WTC11 (cell line): ENCODE measurements around the gene PRPSAP2. TPM values are rescaled to one million over a fixed set of nuclear protein-coding genes. Genes with fewer than 3 reads are reported as not detected.
"Not testable (repeated sequence)": the region's sequence is repeated elsewhere in the genome, so short reads cannot be mapped to it uniquely, and the experiment has no call there.

Experiments used
- ATAC-seq: fragments of 200-7000 bp; cut with Tn5 transposase; 2 replicates; pipeline ENCODE4 v1.10.0; 2021; ENCODE audit warnings: mild to moderate bottlenecking, moderate library complexity
- CTCF ChIA-PET: fragments of 300-600 bp; sonication (Branson Sonifier 250); formaldehyde crosslinking; loops from one replicate; lab custom pipeline; 2021; ENCODE audit warnings: antibody characterized with exemption; lab: Charles Lee
- POLR2A ChIA-PET: fragments of 350-600 bp; sonication (Branson Sonifier 250); formaldehyde crosslinking; loops from one replicate; lab custom pipeline; 2021; ENCODE audit warnings: antibody characterized with exemption; lab: Charles Lee
- DNase-seq: peaks from one replicate; pipeline ENCODE4 v3.0.0; 2021; ENCODE audit warnings: low spot score
- H3K27ac Mint-ChIP-seq: 2 replicates; pipeline ENCODE4 v1.8.0; 2021; ENCODE audit warnings: mixed read lengths
- H3K27me3 Mint-ChIP-seq: 2 replicates; pipeline ENCODE4 v1.8.0; 2021; ENCODE audit warnings: low read depth, mild to moderate bottlenecking, moderate library complexity, mixed read lengths
- H3K36me3 Mint-ChIP-seq: 2 replicates; pipeline ENCODE4 v1.8.0; 2021; ENCODE audit warnings: mixed read lengths
- H3K4me1 Mint-ChIP-seq: 2 replicates; pipeline ENCODE4 v1.8.0; 2022; ENCODE audit warnings: mixed read lengths
- H3K4me3 Mint-ChIP-seq: 2 replicates; pipeline ENCODE4 v1.8.0; 2021; ENCODE audit warnings: mild to moderate bottlenecking, moderate library complexity, mixed read lengths
- H3K9me3 Mint-ChIP-seq: 2 replicates; pipeline ENCODE4 v1.8.0; 2021; ENCODE audit warnings: mixed read lengths
- FOXP1 ChIP-seq: sonication (generic); formaldehyde crosslinking; IDR thresholded peaks from 2 replicates; pipeline ENCODE4 v1.8.0; 2022; ENCODE audit warnings: missing genetic modification reagents, mild to moderate bottlenecking, moderate library complexity, borderline replicate concordance
- GABPB1 ChIP-seq: sonication (generic); formaldehyde crosslinking; IDR thresholded peaks from 2 replicates; pipeline ENCODE4 v1.8.1; 2023; ENCODE audit warnings: mild to moderate bottlenecking, missing genetic modification reagents
- MXD4 ChIP-seq: fragments of 250-450 bp; sonication (Bioruptor Pico); IDR thresholded peaks from 2 replicates; pipeline ENCODE4 v1.8.0; 2021; ENCODE audit warnings: mild to moderate bottlenecking, moderate library complexity, borderline replicate concordance
- NFE2L1 ChIP-seq: sonication (generic); formaldehyde crosslinking; IDR thresholded peaks from 2 replicates; pipeline ENCODE4 v1.8.1; 2023; ENCODE audit warnings: missing genetic modification reagents
- NR3C1 ChIP-seq: sonication (generic); formaldehyde crosslinking; conservative IDR thresholded peaks from 2 replicates; pipeline ENCODE4 v1.8.1; 2023; ENCODE audit warnings: low read depth, mild to moderate bottlenecking, missing genetic modification reagents
- OVOL2 ChIP-seq: fragments of 250-450 bp; sonication (Bioruptor Pico); IDR thresholded peaks from 2 replicates; pipeline ENCODE4 v1.9.0; 2021; ENCODE audit warnings: mild to moderate bottlenecking, borderline replicate concordance
- ZNF263 ChIP-seq: sonication (generic); formaldehyde crosslinking; IDR thresholded peaks from 2 replicates; pipeline ENCODE4 v1.8.1; 2022; ENCODE audit warnings: low read depth, mild to moderate bottlenecking, moderate library complexity, missing genetic modification reagents
- total RNA-seq: library from RNA; stranded (reverse); gene quantifications from 3 replicates; pipeline ENCODE4 v1.2.3, GENCODE V29; 2021
- TF ChIP-seq, protein P1 (sequence below): sonication (generic); formaldehyde crosslinking; IDR thresholded peaks from 2 replicates; pipeline ENCODE4 v1.8.0; 2022; ENCODE audit warnings: missing genetic modification reagents
- TF ChIP-seq, protein P2 (sequence below): sonication (generic); formaldehyde crosslinking; IDR thresholded peaks from 2 replicates; pipeline ENCODE4 v1.8.0; 2022; ENCODE audit warnings: mild to moderate bottlenecking, missing genetic modification reagents
- TF ChIP-seq, protein P3 (sequence below): fragments of 250-450 bp; sonication (Bioruptor Pico); IDR thresholded peaks from 2 replicates; pipeline ENCODE4 v1.9.0; 2021; ENCODE audit warnings: mild to moderate bottlenecking
- TF ChIP-seq, protein P4 (sequence below): sonication (generic); formaldehyde crosslinking; IDR thresholded peaks from 2 replicates; pipeline ENCODE4 v1.8.1; 2022; ENCODE audit warnings: mild to moderate bottlenecking, moderate library complexity, missing genetic modification reagents
- TF ChIP-seq, protein P5 (sequence below): sonication (generic); formaldehyde crosslinking; IDR thresholded peaks from 2 replicates; pipeline ENCODE4 v1.8.1; 2023; ENCODE audit warnings: mild to moderate bottlenecking, moderate library complexity, missing genetic modification reagents
- TF ChIP-seq, protein P6 (sequence below): fragments of 200-600 bp; IDR thresholded peaks from 2 replicates; pipeline ENCODE4 v1.8.0; 2022; ENCODE audit warnings: antibody characterized with exemption

Gene PRPSAP2
- total RNA-seq, 1 experiment from 2014 or later = 50.9 TPM

DNA sequence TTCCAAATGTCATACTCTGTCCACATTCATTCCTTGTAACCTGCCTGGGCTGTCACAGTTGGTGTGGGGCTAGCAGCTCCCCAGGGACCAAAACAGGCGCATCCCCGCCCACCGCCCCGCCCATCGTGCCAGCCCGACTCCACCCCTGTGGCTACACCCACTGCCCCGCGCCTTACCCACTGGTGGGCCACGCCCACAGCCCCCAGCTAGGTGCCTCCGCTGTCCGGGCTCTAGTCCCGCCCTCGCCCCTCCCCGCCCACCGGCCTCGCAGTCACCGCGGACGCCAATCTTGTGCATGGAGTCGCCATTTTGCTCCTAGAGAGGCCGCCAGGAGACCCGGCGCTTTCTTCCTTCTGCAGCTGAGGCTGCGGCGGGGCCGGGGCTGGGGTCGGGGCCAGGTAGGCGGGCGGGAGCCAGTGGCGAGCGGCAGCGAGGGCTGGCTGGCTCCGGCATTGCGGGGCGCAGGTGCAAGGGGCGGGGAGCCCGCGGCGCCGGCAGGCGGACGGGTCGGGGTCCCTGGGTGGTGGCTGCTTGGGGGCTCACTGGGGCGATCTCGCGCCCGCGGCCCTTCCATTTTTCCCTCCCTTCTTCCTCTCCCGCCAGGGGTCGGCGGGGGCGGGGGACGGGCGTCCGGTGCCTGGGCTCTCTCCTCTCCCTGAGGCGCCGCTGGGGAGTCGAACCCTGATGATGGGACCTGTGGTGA is at the start of gene PRPSAP2 (continued):
- TF ChIP-seq, protein P1, sequence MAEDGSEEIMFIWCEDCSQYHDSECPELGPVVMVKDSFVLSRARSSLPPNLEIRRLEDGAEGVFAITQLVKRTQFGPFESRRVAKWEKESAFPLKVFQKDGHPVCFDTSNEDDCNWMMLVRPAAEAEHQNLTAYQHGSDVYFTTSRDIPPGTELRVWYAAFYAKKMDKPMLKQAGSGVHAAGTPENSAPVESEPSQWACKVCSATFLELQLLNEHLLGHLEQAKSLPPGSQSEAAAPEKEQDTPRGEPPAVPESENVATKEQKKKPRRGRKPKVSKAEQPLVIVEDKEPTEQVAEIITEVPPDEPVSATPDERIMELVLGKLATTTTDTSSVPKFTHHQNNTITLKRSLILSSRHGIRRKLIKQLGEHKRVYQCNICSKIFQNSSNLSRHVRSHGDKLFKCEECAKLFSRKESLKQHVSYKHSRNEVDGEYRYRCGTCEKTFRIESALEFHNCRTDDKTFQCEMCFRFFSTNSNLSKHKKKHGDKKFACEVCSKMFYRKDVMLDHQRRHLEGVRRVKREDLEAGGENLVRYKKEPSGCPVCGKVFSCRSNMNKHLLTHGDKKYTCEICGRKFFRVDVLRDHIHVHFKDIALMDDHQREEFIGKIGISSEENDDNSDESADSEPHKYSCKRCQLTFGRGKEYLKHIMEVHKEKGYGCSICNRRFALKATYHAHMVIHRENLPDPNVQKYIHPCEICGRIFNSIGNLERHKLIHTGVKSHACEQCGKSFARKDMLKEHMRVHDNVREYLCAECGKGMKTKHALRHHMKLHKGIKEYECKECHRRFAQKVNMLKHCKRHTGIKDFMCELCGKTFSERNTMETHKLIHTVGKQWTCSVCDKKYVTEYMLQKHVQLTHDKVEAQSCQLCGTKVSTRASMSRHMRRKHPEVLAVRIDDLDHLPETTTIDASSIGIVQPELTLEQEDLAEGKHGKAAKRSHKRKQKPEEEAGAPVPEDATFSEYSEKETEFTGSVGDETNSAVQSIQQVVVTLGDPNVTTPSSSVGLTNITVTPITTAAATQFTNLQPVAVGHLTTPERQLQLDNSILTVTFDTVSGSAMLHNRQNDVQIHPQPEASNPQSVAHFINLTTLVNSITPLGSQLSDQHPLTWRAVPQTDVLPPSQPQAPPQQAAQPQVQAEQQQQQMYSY (CRISPR knock-in tag) = no peak
- TF ChIP-seq OVOL2 (CRISPR knock-in tag) = no peak
- no peak for TF ChIP-seq MXD4 (CRISPR knock-in tag)
- no peak for TF ChIP-seq GABPB1
- no peak for TF ChIP-seq FOXP1 (CRISPR knock-in tag)
- no peak for TF ChIP-seq NR3C1 (CRISPR knock-in tag)
- TF ChIP-seq ZNF263 (CRISPR knock-in tag) = no peak
- TF ChIP-seq, protein P2, sequence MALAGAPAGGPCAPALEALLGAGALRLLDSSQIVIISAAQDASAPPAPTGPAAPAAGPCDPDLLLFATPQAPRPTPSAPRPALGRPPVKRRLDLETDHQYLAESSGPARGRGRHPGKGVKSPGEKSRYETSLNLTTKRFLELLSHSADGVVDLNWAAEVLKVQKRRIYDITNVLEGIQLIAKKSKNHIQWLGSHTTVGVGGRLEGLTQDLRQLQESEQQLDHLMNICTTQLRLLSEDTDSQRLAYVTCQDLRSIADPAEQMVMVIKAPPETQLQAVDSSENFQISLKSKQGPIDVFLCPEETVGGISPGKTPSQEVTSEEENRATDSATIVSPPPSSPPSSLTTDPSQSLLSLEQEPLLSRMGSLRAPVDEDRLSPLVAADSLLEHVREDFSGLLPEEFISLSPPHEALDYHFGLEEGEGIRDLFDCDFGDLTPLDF = no peak
- TF ChIP-seq, protein P3, sequence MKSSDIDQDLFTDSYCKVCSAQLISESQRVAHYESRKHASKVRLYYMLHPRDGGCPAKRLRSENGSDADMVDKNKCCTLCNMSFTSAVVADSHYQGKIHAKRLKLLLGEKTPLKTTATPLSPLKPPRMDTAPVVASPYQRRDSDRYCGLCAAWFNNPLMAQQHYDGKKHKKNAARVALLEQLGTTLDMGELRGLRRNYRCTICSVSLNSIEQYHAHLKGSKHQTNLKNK (CRISPR knock-in tag) = no peak
- TF ChIP-seq, protein P4, sequence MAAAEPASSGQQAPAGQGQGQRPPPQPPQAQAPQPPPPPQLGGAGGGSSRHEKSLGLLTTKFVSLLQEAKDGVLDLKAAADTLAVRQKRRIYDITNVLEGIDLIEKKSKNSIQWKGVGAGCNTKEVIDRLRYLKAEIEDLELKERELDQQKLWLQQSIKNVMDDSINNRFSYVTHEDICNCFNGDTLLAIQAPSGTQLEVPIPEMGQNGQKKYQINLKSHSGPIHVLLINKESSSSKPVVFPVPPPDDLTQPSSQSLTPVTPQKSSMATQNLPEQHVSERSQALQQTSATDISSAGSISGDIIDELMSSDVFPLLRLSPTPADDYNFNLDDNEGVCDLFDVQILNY (CRISPR knock-in tag) = peak; percentile 39; the same call in 1 of the 2 replicates
- TF ChIP-seq NFE2L1 (CRISPR knock-in tag) = no peak
- TF ChIP-seq, protein P5, sequence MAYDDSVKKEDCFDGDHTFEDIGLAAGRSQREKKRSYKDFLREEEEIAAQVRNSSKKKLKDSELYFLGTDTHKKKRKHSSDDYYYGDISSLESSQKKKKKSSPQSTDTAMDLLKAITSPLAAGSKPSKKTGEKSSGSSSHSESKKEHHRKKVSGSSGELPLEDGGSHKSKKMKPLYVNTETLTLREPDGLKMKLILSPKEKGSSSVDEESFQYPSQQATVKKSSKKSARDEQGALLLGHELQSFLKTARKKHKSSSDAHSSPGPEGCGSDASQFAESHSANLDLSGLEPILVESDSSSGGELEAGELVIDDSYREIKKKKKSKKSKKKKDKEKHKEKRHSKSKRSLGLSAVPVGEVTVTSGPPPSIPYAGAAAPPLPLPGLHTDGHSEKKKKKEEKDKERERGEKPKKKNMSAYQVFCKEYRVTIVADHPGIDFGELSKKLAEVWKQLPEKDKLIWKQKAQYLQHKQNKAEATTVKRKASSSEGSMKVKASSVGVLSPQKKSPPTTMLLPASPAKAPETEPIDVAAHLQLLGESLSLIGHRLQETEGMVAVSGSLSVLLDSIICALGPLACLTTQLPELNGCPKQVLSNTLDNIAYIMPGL (CRISPR knock-in tag) = peak; percentile 58; the same call in 1 of the 2 replicates
- TF ChIP-seq, protein P6, sequence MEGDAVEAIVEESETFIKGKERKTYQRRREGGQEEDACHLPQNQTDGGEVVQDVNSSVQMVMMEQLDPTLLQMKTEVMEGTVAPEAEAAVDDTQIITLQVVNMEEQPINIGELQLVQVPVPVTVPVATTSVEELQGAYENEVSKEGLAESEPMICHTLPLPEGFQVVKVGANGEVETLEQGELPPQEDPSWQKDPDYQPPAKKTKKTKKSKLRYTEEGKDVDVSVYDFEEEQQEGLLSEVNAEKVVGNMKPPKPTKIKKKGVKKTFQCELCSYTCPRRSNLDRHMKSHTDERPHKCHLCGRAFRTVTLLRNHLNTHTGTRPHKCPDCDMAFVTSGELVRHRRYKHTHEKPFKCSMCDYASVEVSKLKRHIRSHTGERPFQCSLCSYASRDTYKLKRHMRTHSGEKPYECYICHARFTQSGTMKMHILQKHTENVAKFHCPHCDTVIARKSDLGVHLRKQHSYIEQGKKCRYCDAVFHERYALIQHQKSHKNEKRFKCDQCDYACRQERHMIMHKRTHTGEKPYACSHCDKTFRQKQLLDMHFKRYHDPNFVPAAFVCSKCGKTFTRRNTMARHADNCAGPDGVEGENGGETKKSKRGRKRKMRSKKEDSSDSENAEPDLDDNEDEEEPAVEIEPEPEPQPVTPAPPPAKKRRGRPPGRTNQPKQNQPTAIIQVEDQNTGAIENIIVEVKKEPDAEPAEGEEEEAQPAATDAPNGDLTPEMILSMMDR = no peak
- TF ChIP-seq, all 79 proteins: peak for 4

DNA sequence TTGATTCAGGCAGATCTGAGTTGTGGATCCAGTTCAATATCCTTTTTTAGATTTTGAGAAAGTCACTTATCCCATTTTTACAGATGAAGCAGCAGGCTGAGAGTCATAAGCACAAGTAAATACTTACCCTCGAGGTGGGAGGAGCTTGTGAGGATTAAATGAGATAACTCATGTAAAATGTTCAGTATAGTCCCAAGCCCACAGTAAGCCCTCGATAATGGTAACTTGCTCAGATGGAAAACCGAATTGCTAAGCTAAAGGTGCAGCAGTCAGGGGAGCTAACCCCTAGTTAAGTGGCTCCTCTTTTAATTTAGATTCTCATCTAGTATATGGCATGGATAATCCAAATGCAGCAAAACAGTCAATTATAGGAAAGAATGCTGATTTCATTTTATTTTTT is 42.0 kb upstream of the PRPSAP2 start:
- H3K9me3 Mint-ChIP-seq, H3K27ac Mint-ChIP-seq, ATAC-seq, H3K36me3 Mint-ChIP-seq, CTCF ChIA-PET, H3K4me3 Mint-ChIP-seq, DNase-seq, POLR2A ChIA-PET, H3K27me3 Mint-ChIP-seq, H3K4me1 Mint-ChIP-seq: not testable (repeated sequence)

DNA sequence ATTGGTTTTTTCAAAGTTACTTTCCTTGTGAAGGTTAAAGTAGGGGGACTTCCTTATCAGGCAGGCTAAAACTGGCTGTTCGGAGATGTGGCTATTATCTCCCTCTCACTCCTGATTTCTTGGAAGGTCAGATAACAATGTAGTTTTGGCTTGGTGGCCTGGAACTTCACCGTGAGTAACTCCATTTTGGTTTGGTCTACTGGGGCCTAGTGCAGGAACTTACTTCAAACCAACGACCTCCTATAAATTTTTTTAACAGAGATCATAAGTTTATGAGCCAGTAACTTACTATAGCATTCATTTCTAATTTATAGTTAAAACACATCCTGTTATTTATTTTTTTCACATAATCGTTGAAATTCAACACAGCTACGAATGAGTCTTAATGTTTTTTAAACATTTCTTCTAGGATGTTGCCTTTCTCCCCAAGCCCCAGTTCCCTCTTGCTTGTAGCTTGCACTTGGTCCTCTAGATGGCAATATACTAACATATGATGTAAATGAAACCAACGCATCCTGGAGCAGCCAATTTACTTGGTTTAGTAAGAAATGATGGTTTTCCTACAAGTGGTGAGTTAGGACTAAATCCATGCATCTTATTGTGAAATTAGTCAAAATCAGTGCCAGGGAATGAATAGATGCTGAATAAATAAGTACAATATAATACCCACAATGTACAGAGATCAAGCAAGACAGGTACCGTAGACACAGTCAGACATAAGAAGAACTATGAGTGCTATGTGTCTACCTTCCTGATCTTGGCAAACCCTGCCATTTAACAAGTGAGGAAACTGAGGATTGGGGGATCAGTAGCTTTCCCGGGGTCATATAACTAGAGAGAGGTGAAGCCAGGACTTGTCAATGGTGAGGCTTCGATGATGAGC is 41.2 kb upstream of the PRPSAP2 start:
- not testable (repeated sequence) for H3K27ac Mint-ChIP-seq
- CTCF ChIA-PET = interaction anchor here (0.8 kb wide), 1 partner anchor 144 kb away, joined by 3 read pairs; no protein-coding TSS in a partner anchor

DNA sequence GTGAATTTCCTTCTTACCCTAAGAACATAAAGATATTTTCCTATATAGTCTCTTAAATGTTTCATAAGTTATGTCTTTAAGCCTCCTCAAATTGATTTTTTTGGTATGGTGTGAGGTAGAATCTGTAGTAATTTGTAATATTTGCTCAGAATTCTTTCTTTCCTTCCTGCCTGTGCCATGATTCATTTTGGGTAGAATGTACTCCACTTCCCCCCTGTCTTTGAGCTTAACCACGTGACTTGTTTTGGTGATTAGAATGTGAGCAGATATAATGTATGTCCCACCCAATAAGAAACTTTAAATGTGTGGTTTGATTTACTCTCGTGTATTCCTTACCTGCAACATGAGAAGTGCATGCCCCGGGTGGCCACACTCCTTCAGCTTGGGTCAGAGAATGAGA is 36.5 kb upstream of the PRPSAP2 start:
- H3K27ac Mint-ChIP-seq, H3K9me3 Mint-ChIP-seq, POLR2A ChIA-PET, H3K36me3 Mint-ChIP-seq, DNase-seq, H3K4me3 Mint-ChIP-seq, H3K27me3 Mint-ChIP-seq, ATAC-seq, H3K4me1 Mint-ChIP-seq, CTCF ChIA-PET: not testable (repeated sequence)

More for the DNA sequence above, 41.2 kb upstream of the PRPSAP2 start:
- H3K27me3 Mint-ChIP-seq, H3K4me1 Mint-ChIP-seq, H3K4me3 Mint-ChIP-seq, POLR2A ChIA-PET, H3K9me3 Mint-ChIP-seq, H3K36me3 Mint-ChIP-seq: not testable (repeated sequence)
- ATAC-seq (peak; percentile 85), DNase-seq (peak; percentile 23)

DNA sequence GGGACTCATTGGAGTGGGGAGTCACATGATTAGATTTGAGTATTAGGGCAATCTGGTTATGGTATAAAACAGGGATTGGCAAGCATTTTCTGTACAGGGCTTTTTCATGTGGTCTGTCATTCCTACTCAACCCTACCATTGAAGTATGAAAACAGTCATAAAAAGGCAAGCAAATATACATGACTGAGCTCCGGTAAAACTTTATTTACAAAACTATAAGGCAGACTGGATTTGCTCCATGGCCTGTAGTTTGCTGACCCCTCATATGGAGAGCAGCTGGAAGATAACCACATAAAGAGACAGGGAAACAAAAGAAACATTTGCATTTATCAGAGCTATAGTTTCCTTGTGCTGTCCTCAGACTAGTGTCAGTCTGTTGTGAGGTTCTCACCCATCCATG is 30.3 kb upstream of the PRPSAP2 start:
- H3K4me3 Mint-ChIP-seq, H3K9me3 Mint-ChIP-seq, H3K27ac Mint-ChIP-seq, H3K27me3 Mint-ChIP-seq, CTCF ChIA-PET, H3K4me1 Mint-ChIP-seq, H3K36me3 Mint-ChIP-seq, ATAC-seq, DNase-seq, POLR2A ChIA-PET: not testable (repeated sequence)
